AG09319 (cell line): ENCODE results near the gene MBD3L3.
"Not testable (repeated sequence)": the region's sequence is repeated elsewhere in the genome, so short reads cannot be mapped to it uniquely, and the experiment has no call there.

Source experiments
- DNase-seq: peaks from one replicate; pipeline ENCODE4 v3.0.0-alpha.2; 2010; ENCODE audit warnings: low read depth; ENCODE audit errors: extremely low read depth
- CTCF ChIP-seq: IDR thresholded peaks from 2 replicates; pipeline ENCODE4 v1.5.1; 2011; ENCODE audit warnings: low read depth, mild to moderate bottlenecking, inconsistent platforms, low read length, moderate library complexity

Gene MBD3L3

GRCh38 chr19:7069042-7069903, 10.8 kb upstream of the MBD3L3 start, which contains the start of gene ZNF557:
ZNF557 (plus strand) TSS chr19:7069703; CDS start chr19:7075075, 5,372 bp downstream.
- no peak for TF ChIP-seq CTCF

DNA sequence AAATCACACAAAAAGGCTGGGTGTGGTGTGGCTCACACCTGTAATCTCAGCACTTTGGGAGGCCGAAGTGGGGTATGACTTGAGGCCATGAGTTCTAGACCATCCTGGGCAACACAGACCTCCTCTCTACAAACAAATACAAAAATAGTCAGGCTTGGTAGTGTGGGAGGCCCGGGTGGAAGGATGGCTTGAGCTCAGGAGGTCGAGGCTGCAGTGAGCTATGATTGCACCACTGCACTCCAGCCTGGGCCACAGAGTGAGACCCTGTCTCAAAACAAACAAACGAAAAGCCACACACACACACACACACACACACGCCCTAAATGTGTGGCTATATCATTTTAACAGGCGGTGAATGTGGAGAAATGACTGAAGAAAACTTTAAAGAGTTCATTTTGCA, 10.1 kb upstream of the MBD3L3 start:
- TF ChIP-seq CTCF: no peak
- no peak for DNase-seq

More at GRCh38 chr19:7069042-7069903, 10.8 kb upstream of the MBD3L3 start, which contains the start of gene ZNF557:
- DNase-seq: peak; percentile 88

- no peak for TF ChIP-seq CTCF
- no peak for DNase-seq
Observed at GRCh38 chr19:7067716-7068115, 9.2 kb upstream of the MBD3L3 start.

DNA sequence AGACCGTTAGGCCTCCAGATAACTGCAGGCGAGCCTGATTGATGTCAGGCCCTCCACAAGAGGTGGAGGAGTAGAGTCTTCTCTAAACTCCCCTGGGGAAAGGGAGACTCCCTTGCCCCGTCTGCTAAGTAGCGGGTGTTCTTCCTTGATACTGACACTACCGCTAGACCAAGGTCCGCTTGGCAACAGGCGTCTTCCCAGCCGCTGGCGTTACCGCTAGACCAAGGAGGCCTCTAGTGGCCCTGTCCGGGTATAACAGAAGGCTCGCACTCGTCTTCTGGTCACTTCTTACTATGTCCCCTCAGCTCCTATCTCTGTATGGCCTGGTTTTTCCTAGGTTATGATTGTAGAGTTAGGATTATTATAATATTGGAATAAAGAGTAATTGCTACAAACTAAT, 8.6 kb upstream of the MBD3L3 start:
- peak; percentile 9 for TF ChIP-seq CTCF
- DNase-seq: not testable (repeated sequence)

- no peak for TF ChIP-seq CTCF
- DNase-seq: no peak
Observed at GRCh38 chr19:7063764-7064418, 5.4 kb upstream of the MBD3L3 start.

DNA sequence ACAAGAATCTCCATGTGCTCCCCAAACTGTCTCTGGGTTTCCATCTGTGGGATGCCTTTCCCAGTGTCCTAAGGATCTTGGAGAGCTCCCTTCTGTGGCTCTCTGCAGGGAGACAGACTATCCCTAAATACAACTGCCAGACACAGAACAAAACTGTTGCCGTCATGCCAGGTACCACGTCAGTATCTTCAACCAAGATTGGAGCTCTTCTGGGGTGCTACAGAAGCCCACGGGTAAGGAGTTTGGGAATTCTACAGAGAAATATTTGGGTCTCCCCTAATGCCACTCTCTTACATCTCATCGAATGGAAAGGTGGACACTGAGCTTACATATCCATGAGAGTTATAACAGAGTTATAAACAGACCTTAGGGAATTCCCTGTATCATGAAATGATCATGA, 4.9 kb upstream of the MBD3L3 start:
- DNase-seq: no peak
- no peak for TF ChIP-seq CTCF

GRCh38 chr19:7059977-7060376, 1.5 kb upstream of the MBD3L3 start:
- not testable (repeated sequence) for DNase-seq

GRCh38 chr19:7056371-7056770, 2.1 kb downstream of the MBD3L3 start:
- not testable (repeated sequence) for DNase-seq

- not testable (repeated sequence) for DNase-seq
Observed at GRCh38 chr19:7055679-7056078, 2.8 kb downstream of the MBD3L3 start.

GRCh38 chr19:7054635-7055368, 3.7 kb downstream of the MBD3L3 start:
- not testable (repeated sequence) for DNase-seq

DNA sequence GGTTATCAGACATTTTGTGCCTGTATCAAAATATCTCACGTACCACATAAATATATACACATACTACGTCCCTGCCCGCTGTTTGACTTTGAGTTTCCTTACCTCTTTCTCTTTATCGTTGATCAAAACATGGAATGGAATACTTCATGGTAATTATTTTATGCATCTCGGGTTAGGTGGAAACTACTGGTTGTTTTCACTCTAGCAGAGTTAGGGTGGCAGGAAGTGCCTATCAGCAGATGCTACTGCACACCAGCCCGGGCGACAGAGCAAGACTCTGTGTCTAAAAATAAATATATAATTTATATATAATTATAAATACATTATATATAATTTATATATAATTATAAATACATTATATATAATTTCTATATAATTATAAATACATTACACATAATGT, 5.6 kb downstream of the MBD3L3 start:
- DNase-seq: not testable (repeated sequence)

DNA sequence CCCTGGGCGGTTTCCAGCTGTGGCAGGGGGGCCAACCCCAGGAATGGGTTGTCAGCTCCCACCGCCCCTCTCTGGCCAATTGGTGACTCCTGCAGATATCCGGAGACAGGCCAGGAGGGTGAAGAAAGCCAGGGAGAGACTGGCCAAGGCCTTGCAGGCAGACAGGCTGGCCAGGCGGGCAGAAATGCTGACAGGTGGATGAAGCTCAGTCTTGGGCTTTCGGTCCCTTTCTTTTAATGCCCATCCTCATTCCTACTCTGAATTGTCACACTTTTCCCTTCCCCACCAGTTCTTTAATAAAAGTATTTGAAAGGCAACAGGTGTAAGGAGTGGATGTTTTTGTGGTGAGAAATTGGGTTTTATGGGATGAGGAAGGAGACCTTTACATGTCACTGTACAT, 7.1 kb downstream of the MBD3L3 start:
- DNase-seq: not testable (repeated sequence)
